Activated T-cell treated with anti-CD3 and anti-CD28 coated beads, Interleukin-2, amount 50 U/mL, for 1 hour (primary cell): ENCODE data around the gene MAPK12.

Source experiments
- DNase-seq: peaks from one replicate; pipeline ENCODE4 v3.0.0-alpha.2; 2020

MAPK12 gene

DNA sequence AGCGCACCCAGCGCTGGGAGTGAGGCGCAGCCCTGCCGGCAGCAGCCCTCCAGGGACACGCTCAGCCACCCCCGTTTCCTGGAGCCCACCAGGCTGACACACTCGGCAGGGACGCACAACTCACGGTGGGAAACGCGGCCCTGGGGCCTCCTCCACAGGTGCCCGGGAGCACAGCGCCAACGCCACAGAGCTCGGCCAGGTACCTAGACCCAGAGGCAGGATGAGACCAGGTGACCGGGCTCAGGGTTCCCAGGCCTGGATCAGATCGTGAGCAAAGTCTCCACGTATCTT is 34.7 kb downstream of the MAPK12 start:
- no peak for DNase-seq

DNA sequence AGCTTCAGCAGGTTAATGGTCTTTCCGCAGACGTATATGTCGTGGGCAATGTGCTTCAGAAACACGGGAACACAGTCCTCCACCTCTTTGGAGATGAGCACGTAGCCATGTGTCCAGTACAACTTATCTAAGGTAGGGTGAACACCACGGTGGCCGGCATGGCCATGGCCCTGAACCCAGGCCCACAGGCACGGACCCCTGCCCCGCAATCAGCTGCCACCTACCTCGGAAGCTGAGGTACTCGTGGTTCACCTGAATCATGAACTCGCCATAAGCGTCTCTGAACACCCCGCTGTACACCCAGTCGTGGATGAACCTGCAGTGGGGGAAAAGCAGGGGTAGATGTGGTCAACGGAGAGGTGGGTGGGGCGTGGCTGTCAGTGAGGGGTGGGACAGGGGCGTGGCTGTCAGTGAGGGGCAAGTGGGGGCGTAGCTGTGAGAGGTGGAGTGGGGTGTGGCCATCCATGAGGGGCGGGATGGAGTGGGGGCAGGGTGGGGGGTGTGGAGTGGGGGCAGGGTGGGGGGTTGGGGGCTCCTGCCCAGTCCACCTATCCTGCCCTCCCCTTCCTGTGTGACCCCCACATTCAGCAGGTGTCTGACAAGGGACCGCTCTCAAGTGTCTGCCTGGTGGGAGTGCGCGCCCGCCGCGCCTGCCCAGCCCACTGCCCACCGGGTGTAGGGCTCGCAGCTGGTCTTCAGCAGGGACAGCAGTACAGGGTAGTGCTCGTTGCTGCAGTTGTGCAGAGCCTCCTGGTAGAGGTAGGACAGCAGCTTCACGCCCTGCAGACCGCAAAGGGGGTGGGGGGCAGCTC is 35.2 kb downstream of the MAPK12 start:
- no peak for DNase-seq

DNA sequence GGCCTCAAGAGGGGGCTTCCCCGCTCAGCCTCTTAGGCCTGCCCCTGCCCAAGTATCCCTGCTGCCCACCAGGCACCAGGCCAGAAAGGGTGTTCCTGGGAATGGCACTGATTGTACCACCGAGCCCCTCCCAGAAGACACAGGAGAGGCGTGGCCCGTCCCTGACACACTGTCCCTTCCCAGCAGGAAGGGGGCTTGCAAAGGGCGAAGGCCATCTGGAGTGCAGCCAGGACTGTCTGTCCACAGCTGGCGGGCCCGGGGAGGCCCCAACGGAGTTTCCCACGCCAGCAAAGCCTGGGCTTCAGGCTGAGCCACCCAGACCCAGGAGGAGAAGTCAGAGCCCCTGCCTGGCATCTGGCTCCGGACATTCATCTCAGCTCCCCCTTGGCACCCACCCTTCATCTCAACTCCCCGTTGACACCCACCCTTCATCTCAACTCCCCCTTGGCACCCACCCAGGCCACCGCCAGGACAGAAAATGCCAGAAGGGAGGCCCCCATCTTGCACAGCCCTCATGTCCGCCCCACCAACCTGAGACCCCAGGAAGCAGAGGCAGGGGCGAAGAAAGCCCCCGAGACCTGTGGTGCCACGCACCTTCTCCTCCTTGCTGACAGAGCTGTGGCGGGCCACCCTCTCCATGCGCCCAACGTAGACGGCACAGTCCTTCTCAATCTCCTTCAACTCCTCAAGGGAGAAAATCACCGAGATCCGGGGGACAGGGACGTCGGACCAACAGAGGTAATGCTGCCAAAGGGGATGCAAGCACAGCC is 36.1 kb downstream of the MAPK12 start:
- no peak for DNase-seq

DNA sequence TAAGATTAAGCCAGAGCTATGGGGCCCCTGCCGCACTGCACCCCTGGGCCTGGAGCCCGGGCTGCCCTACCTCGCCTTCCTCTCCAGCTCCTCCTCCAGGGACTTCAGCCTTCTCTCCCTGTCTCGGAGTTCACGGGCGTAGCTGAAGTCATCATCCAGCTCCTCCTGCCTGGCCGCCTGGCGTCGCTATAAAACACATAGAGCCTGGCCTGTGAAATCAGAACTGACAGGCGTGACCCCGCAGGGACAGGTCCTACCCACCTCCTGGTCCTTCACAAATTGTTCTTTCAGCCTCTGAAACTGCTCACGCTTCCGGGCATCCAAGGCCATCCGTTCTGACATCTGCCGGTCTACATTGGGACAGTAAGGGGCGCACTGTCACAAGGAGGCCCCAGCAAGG is 37.4 kb downstream of the MAPK12 start:
- DNase-seq, result no peak

DNA sequence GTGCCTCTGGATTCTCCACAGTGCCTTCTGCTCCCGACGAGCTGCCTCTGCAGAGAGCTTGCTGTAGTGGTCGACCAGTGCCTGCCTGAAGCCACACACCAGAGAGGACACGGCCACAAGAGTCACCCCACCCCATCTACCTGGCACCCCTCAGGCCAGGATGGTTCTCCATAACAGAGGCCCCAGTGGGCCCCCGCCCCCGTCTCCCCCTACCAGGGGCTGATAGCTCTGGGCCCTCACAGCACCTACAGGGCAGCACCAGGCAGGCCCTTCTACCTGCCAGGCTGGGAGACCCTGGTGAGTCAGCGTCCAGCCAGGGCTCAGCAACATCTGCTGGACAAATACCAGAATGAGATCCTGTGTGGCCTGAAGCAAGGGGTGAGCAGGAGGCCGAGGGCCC is 39.0 kb downstream of the MAPK12 start:
- DNase-seq, result no peak

DNA sequence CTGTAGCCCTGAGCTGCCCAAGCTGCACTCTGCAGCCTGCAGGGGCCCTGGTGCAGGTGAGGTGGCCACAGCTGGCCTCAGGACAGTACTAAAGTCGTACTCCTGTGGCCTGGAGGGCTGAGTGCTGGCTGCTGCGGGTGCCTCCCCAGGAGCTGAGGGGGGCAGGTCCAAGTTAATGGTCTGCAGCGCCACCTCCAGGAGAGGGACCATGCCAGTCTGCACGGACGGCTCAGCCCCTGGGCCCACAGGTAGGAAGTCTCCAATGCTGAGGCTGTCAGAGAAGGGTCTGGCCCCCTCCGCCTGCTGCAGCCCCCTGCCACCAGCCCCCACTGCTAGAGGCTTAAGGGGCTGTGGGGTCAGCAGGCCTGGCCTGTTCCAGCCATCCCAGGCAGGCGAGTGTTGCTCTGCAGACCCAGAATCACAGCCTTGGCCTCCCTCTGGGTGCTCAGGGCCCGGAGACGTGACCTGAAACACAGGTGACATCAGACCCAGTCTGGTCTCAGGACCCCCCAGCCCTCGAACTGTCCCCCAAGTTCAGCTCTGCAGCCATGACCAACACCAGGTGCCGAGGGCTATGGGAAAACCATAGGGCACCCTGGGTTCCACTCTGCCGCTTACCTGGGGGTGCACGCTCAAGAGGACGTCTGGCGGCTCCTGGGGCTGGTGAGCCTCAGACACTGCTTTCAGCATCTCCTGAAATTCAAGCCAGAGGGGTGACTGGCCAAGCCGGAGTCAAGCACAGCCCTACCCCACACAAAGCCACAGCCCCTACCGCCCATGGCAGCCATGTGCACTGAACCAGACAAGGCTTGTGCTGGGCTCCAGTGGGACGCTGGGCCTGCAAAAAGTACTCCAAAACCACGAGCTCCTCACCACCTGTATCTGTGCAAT is 39.8 kb downstream of the MAPK12 start:
- DNase-seq, result no peak

DNA sequence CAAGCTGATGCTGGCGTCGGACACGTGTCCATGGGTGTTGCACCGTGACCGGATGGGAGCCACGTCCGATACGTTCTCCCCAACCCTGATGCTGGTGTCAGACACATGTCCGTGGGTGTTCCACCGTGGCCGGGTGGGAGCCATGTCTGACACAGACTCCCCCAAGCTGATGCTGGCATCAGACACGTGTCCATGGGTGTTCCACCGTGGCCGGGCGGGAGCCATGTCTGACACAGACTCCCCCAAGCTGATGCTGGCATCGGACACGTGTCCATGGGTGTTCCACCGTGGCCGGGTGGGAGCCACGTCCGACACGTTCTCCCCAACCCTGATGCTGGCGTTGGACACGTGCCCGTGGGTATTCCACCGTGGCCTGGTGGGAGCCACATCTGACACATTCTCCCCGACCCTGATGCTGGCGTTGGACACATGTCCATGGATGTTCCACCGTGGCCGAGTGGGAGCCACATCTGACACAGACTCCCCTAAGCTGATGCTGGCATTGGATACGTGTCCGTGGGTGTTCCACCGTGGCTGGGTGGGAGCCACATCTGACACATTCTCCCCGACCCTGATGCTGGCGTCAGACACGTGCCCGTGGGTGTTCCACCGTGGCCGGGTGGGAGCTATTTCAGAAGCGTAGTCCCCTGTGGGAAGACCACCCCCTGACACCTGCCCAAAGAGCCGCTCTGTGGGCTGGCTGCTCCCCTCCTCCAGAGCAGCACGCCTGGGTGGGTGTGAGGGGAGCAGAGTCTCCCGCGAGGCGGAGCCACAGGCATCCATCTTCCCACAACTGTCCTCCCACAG is 40.7 kb downstream of the MAPK12 start:
- DNase-seq, result no peak

DNA sequence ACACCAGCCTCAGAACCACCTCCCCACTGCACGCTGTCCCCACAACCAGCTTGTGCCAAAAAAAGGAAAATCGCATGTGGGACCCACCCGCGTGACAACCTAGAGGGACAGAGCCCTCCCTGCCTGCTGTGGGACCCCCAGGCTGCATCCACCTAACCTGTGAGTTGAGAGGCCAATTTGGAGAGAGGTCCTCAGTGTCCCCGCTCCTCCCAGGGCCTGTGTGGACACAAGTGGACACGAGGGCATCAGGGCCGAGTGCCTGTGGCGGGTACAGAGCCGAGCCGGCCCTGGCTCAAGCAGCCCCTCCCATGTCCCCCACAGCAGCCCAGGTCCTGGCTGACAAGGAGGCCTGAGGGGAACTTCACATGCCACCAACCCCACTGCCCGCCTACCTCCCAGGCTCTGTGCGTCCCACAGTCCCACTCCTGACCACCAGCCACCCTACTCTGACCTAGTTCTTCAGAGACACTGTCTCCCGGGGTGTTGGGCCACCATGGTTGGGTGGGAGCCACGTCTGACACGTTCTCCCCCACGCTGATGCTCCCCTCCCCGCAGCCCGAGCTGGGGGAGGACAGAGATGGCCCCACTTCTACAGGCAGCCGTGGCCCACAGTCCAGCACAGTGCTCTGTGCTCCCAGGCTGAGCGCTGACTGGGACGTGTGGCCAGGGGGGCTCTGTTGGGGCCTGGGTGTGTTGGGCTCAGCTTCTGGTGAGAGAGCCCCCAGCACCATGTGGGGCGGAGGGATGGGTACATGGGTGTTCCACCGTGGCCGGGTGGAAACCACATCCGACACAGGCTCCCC is 41.5 kb downstream of the MAPK12 start:
- DNase-seq, result no peak

DNA sequence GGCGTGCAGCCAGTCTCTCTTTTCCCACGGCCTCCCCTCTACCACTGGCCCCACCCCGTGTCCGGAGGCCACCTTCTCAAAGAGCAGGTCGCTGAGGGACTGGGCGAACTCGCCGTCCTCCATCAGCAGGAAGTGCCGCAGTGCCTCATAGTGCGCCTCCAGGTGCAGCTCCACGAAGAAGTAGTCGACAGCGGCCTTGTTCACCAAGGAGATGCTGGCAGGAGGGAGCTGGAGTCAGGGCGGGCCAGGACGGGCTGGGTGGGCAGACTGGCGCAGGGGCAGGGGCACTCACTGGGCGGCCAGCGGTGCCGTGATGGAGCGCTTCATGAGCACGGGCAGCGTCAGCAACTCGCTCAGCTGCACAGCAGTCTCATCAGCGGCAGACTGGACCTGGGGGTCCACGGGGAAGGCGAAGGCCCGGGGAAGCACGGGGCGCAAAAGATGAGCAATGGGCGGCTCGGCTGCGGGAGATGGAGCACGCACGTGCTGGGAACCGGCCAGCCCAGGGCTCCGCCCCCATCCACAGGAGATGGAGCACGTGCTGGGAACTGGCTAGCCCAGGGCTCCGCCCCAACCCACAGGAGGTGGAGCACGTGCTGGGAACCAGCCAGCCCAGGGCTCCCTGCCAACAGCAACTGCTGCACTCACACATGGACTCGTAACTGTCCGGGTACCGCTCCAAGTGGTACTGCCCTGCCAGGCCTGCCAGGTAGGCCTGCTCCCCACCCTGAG is 42.3 kb downstream of the MAPK12 start:
- no peak for DNase-seq

DNA sequence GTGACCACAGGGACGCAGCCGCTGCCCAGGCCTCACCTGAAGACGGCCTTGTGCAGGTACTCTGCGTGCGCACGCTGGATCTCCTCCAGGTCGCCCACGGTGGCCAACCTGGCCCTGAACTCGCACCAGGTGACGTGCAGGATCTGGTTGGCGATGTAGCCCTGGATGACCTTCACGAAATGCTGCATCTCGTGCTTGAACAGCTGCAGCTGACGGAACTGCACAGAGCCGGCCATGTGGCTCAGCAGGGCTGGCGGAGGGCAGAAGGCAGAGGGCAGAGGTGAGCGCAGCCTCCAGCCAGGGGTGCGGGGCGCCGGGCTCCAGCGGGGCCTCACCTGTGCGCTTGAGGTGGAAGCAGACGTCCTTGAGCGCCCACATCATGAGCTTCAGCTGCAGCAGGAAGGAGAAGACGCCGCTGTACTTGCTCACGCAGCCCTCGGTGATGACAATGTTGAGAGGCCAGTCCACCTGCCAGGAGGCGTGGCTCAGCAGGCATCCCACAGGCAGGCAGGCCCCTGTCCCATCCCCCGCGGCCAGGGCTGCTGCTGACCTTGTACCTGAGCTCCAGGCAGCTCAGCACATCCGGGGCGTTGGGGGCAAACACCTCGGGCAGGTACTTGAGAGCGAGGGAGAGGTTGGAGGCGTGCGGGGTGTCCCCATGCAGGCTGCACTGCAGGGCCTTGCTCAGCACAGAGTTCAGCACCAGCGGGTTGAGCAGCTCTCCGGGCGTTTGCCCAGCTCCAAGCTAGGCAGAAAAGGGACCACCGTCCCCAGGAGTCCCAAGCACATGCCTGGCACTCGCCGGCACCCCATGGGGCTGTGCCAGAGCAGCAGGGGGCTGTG is 43.1 kb downstream of the MAPK12 start:
- no peak for DNase-seq

DNA sequence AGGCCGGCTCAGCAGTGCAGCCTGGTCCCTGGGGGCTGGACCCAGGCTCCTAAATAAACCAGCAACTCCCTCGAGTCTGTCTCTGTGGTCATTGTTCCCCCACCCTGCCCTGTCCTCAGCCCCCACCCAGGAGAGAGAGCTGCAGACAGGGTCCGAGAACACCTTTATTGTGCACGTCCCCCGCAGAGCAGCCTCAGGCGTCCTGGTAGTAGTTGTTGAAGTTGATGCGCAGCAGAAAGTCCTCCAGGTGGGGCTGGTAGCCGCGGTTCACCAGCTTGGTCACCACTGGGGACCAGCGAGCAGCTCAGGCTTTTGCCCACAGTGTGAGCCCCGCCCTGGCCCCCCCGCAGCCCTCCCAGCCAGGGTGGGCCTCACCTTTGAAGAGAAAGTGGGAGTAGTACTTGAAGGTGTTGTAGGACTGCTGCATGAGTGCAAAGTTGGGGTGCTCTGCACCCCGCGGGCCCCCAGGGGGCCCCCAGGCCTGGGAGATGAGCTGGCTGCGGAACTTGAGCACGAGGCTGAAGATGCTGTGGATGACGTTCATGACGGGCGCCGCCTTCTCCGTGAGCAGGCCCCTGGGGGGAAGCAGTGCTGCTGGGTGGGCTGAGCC is 43.8 kb downstream of the MAPK12 start:
- DNase-seq, result no peak

DNA sequence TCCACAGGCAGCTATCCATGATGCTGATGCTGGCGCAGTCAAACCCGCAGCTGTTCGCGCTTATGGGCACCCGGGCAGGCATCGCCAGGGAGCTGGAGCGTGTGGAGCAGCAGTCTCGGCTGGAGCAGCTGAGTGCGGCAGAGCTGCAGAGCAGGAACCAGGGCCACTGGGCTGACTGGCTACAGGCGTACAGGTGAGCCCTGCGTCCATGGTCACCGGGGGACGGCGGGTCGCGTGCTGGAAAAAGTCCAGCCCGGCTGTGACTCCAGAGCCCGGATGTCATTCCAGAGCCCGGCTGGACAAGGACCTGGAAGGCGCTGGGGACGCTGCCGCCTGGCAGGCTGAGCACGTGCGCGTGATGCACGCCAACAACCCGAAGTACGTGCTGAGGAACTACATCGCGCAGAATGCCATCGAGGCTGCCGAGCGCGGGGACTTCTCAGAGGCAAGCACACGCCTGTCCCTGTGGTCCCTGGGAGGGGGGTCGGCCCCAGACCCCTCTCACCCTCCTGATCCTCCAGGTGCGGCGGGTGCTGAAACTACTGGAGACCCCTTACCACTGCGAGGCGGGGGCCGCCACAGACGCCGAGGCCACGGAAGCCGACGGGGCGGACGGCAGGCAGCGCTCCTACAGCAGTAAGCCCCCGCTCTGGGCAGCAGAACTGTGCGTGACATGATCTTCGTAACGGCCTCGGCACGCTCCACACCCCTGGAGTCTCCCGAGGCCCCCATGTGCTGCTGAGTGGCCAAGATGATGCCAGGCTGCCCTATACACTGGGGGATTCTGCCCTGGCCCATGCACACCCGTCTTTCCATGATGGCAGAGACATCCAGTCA is 44.6 kb downstream of the MAPK12 start:
- DNase-seq, result no peak

DNA sequence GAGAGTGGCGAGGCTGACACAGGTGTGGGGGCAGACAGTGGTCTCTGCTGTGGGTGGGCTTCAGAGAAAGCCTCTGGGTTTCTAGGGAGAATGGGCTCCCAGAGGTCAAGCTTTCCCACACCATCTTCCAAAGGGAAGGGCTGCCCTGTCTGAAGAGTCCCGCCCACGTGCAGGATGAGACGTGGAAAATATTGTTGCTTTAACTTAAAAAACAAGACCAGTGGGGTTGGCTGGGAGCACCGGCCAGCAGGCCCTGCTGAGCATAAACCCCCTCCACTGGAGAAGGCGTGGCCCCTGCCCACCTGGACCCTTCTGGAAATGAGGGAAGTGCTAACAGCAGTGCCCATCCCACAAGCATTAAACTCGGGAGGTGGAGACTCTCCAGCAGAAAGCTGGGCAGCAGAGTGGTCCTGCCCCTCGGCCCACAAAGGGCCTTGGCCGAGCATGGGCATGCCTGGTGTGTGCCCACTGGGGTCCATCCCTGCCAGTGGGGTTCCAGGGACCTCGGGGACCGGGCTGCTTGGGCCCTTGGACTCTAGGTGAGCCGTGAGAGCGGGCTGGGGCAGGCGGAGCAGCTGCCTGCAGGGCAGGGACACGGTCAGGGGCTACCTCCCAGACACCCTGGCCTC is 45.3 kb downstream of the MAPK12 start:
- DNase-seq, result no peak

DNA sequence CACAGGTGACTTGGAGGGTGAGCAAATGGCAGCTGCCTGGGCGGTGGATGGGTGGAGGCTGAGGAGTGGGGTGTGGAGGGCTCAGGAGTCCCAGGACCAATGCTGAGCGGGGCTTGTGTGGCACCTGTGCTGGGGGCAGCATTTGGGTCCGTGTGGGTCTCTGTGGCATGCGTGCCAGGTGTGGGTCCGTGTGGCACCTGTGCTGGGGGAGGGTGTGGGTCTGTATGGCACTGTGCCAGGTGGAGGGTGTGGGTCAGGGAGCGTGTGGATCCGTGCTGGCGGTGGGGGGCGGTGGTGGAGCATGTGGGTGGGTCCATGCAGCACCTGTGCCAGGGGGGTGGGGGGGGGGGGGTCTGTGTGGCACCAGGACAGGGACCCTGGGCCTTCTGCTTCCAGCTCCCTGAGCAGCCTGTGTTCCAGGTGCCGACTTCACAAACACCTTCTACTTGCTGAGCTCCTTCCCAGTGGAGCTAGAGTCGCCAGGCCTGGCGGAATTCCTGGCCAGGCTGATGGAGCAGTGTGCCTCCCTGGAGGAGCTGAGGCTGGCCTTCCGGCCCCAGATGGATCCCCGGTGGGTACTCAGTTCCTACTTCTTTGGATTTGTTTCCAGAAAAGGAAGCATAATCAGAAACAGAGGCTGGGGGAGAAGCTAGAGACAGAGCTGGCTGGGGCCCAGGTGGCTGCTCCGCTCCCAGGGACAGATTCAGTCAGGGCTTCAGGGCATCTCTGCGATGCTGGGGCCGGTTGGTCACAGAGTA is 46.0 kb downstream of the MAPK12 start:
- DNase-seq, result no peak

DNA sequence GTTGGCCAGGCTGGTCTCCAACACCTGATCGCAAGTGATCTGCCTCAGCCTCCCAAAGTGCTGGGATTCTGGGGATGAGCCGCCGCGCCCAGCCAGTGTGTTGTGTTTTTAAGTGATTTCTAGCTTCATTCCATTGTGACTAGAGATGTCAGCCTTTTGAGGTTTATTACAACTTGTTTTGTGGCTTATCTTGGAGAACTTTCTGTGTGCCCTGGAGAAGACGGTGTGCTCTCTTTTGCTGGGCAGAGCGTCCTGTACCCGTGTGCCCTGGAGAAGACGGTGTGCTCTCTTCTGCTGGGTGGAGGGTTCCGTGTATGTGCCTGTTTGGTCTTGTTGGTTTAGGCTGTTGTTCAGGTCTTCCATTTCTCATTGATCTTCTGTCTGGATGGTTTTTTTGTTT is 48.2 kb downstream of the MAPK12 start:
- no peak for DNase-seq

DNA sequence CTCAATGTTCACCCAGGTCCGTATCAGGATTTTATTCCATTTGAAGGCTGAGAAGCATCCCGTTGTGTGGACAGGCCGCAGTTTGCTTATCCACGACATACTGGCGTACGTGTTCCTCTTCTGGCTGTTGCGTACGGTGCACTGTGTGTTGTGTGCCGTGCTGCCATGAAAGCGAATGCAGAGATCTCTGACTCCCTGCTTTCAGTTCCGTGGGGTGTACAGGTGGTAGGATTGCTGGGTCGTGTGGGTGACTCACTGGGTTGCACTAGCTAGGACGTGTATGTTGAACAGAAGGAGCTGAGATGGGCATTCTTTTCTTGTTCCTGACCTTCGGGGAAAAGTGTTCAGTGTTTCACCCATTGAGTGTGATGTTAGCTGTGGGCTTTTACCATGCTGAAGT is 50.3 kb downstream of the MAPK12 start:
- no peak for DNase-seq

DNA sequence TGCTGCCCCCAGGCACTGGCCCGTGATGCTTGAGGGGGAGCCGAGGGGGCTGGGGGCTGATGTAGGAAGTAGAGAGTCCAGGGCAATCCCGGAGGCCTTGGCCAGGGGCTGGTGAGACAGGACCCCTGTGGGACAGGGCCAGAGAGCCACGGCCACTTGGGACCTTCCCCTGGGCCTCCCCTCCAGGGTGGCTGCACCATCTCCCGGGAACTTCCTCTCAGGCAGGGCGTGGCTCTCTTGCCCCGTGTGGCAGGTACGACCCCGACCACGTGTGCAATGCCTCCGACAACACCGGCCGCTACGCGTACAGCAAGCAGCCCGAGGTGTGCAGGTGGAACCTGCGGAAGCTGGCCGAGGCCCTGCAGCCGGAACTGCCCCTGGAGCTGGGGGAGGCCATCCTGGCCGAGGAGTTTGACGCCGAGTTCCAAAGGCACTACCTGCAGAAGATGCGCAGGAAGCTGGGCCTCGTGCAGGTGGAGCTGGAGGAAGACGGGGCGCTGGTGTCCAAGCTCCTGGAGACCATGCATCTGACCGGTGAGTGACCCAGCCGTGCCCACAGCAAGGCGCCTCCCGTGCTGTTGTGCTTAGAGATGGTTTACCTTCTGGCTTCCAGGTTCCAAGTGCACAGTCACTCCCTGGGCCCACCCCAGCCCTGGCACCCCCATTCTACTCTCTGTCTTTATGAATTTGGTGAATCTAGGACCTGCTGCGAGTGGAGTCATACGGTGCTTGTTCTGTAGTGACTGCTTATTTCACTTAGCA is 50.9 kb downstream of the MAPK12 start:
- DNase-seq, result no peak
